Measurements from ENCODE around the gene FFAR4.

The FFAR4 gene

GRCh38 chr10:93595378-93596161 is 29.1 kb downstream of the FFAR4 start:
- Histone ChIP-seq H3K9me3 (ENCODE audit: insufficient read depth, low read length) (no peaks in the 10 kb centered on the region), H3K9ac (ENCODE audit: insufficient read length, low read depth) (no peak overlapping the region), H3K27me3 (ENCODE audit: insufficient read depth, insufficient read length) (peaks cover 12% of the 10 kb centered on the region), H3K36me3 (ENCODE audit: insufficient read depth, insufficient read length, low read length) (no peaks in the 10 kb centered on the region), H3K4me1 (ENCODE audit: insufficient read depth, insufficient read length) (peaks cover 3% of the 10 kb centered on the region), H3K4me3 (ENCODE audit: insufficient read length, low read depth) (no peak overlapping the region)
- DNase-seq (ENCODE audit: low read depth, low spot score) = no peak
- no peak for TF ChIP-seq ZNF274 (IDR thresholded peaks at IDR 0.05; ENCODE audit: low read depth, low read length)
- TF ChIP-seq SUZ12 (IDR thresholded peaks at IDR 0.05; ENCODE audit: extremely low read depth, insufficient read depth, insufficient read length) = no peak
- no peak for TF ChIP-seq YY1 (IDR thresholded peaks at IDR 0.05; ENCODE audit: insufficient read depth, insufficient read length)

DNA sequence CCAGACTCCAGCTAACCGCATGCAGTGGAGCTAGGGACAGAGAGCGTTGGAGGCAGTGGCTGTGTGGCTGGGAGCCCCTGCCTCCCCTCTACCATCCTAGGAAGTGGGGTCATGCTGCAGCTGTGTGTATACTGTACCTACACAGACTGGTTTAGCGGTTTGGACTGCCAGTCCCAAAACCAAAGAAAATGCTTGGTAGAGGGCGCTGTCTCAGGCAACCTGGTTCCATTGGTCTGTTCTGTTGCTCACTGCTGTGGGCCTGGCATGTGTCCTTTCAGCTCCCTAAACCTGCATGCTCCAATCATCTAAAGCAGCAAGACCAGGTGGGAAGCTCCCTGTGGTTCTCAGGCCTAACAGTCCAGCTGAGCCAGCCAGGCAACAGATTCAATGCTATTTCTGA is 30.1 kb downstream of the FFAR4 start:
- TF ChIP-seq YY1 (IDR thresholded peaks at IDR 0.05; ENCODE audit: insufficient read depth, insufficient read length) (no peak), ZNF274 (IDR thresholded peaks at IDR 0.05; ENCODE audit: low read depth, low read length) (no peak), SUZ12 (IDR thresholded peaks at IDR 0.05; ENCODE audit: extremely low read depth, insufficient read depth, insufficient read length) (no peak)
- H3K27me3 ChIP-seq (ENCODE audit: insufficient read depth, insufficient read length) = peaks cover 21% of the 10 kb centered on the region
- H3K9ac ChIP-seq (ENCODE audit: insufficient read length, low read depth) = no peak overlapping the region
- no peak for DNase-seq (ENCODE audit: low read depth, low spot score)
- H3K36me3 ChIP-seq (ENCODE audit: insufficient read depth, insufficient read length, low read length) = no peaks in the 10 kb centered on the region
- H3K4me1 ChIP-seq (ENCODE audit: insufficient read depth, insufficient read length) = peaks cover 3% of the 10 kb centered on the region
- no peak overlapping the region for H3K4me3 ChIP-seq (ENCODE audit: insufficient read length, low read depth)
- no peaks in the 10 kb centered on the region for H3K9me3 ChIP-seq (ENCODE audit: insufficient read depth, low read length)

- no peaks in the 10 kb centered on the region for H3K9me3 ChIP-seq (ENCODE audit: insufficient read depth, low read length)
Measured at GRCh38 chr10:93597075-93597599, 30.7 kb downstream of the FFAR4 start.

DNA sequence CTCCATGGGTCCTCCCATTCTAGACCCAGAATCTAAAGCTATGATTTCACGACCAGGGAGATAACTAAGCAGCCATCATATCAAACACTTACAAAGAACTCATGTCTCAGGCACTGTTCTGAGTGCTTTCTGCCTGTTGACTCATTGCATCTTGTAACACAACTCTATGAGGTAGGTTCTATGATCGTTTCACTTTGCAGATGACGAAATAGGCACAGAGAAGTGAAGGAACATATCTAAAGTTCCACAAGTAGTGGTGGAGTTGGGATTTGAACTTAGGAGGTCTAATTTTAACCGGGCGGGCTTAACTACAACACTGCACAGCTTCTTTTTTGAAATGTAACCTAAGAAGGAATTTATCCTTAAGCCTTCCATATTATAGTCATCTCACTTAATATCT is 31.7 kb downstream of the FFAR4 start:
- no peaks in the 10 kb centered on the region for H3K36me3 ChIP-seq (ENCODE audit: insufficient read depth, insufficient read length, low read length)
- H3K4me1 ChIP-seq (ENCODE audit: insufficient read depth, insufficient read length) = peaks cover 3% of the 10 kb centered on the region
- no peaks in the 10 kb centered on the region for H3K9me3 ChIP-seq (ENCODE audit: insufficient read depth, low read length)
- TF ChIP-seq ZNF274 (IDR thresholded peaks at IDR 0.05; ENCODE audit: low read depth, low read length) = no peak
- TF ChIP-seq YY1 (IDR thresholded peaks at IDR 0.05; ENCODE audit: insufficient read depth, insufficient read length) = no peak
- no peak for TF ChIP-seq SUZ12 (IDR thresholded peaks at IDR 0.05; ENCODE audit: extremely low read depth, insufficient read depth, insufficient read length)
- no peak overlapping the region for H3K4me3 ChIP-seq (ENCODE audit: insufficient read length, low read depth)
- DNase-seq (ENCODE audit: low read depth, low spot score) = no peak
- H3K9ac ChIP-seq (ENCODE audit: insufficient read length, low read depth) = no peak overlapping the region
- peaks cover 37% of the 10 kb centered on the region for H3K27me3 ChIP-seq (ENCODE audit: insufficient read depth, insufficient read length)

More at GRCh38 chr10:93597075-93597599, 30.7 kb downstream of the FFAR4 start:
- H3K27me3 ChIP-seq (ENCODE audit: insufficient read depth, insufficient read length) = peaks cover 26% of the 10 kb centered on the region
- peaks cover 3% of the 10 kb centered on the region for H3K4me1 ChIP-seq (ENCODE audit: insufficient read depth, insufficient read length)
- H3K4me3 ChIP-seq (ENCODE audit: insufficient read length, low read depth) = no peak overlapping the region
- no peaks in the 10 kb centered on the region for H3K36me3 ChIP-seq (ENCODE audit: insufficient read depth, insufficient read length, low read length)
- no peak for DNase-seq (ENCODE audit: low read depth, low spot score)
- H3K9ac ChIP-seq (ENCODE audit: insufficient read length, low read depth) = no peak overlapping the region
- TF ChIP-seq SUZ12 (IDR thresholded peaks at IDR 0.05; ENCODE audit: extremely low read depth, insufficient read depth, insufficient read length) (no peak), YY1 (IDR thresholded peaks at IDR 0.05; ENCODE audit: insufficient read depth, insufficient read length) (no peak), ZNF274 (IDR thresholded peaks at IDR 0.05; ENCODE audit: low read depth, low read length) (no peak)

DNA sequence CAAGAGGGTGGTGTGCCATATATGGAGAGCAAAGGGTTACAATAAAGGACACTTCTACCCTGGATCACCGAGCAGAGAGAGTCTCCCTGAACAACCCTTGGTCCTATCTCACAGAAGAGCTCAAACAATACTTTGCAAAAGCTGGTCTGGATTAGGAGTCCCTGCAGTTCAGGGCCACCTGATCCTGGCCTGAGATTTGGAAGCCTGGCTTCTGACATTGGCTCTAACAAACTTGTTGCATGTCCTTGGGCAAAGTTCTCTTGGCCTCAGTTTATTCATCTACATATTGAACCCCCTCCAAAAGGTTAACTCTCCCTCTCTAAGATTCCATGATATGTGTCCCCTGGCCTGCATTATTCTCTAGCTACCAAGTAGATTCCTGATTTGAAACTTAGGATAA is 32.9 kb downstream of the FFAR4 start:
- no peak overlapping the region for H3K9ac ChIP-seq (ENCODE audit: insufficient read length, low read depth)
- TF ChIP-seq ZNF274 (IDR thresholded peaks at IDR 0.05; ENCODE audit: low read depth, low read length) (no peak), YY1 (IDR thresholded peaks at IDR 0.05; ENCODE audit: insufficient read depth, insufficient read length) (no peak), SUZ12 (IDR thresholded peaks at IDR 0.05; ENCODE audit: extremely low read depth, insufficient read depth, insufficient read length) (no peak)
- no peak for DNase-seq (ENCODE audit: low read depth, low spot score)
- H3K27me3 ChIP-seq (ENCODE audit: insufficient read depth, insufficient read length) = peaks cover 48% of the 10 kb centered on the region
- H3K4me1 ChIP-seq (ENCODE audit: insufficient read depth, insufficient read length) = peaks cover 3% of the 10 kb centered on the region
- no peak overlapping the region for H3K4me3 ChIP-seq (ENCODE audit: insufficient read length, low read depth)
- H3K36me3 ChIP-seq (ENCODE audit: insufficient read depth, insufficient read length, low read length) = no peaks in the 10 kb centered on the region
- H3K9me3 ChIP-seq (ENCODE audit: insufficient read depth, low read length) = no peaks in the 10 kb centered on the region

DNA sequence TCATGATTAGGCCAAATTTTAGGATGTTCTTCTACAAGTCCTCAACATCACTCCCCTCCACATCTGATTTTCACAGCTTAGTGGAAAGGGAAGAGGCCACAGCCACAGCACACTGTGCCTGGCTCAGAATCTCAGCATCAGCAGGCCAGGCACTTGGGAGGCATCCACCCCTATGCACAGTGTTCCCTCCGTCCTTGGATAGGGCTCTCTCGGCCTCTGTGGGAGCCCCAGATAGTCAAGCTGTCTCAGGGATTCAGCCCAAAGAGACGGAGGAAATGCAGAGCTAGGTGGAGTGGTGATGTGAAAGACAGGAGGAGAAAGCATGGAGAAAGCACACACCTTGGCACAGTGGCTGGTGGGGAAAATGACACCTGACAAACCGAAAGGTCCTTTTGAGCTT is 33.3 kb downstream of the FFAR4 start:
- TF ChIP-seq ZNF274 (IDR thresholded peaks at IDR 0.05; ENCODE audit: low read depth, low read length) (no peak), SUZ12 (IDR thresholded peaks at IDR 0.05; ENCODE audit: extremely low read depth, insufficient read depth, insufficient read length) (no peak), YY1 (IDR thresholded peaks at IDR 0.05; ENCODE audit: insufficient read depth, insufficient read length) (no peak)
- no peak for DNase-seq (ENCODE audit: low read depth, low spot score)
- H3K9ac ChIP-seq (ENCODE audit: insufficient read length, low read depth) = no peak overlapping the region
- H3K27me3 ChIP-seq (ENCODE audit: insufficient read depth, insufficient read length) = peaks cover 51% of the 10 kb centered on the region
- no peaks in the 10 kb centered on the region for H3K36me3 ChIP-seq (ENCODE audit: insufficient read depth, insufficient read length, low read length)
- H3K9me3 ChIP-seq (ENCODE audit: insufficient read depth, low read length) = no peaks in the 10 kb centered on the region
- H3K4me1 ChIP-seq (ENCODE audit: insufficient read depth, insufficient read length) = peaks cover 3% of the 10 kb centered on the region
- no peak overlapping the region for H3K4me3 ChIP-seq (ENCODE audit: insufficient read length, low read depth)

DNA sequence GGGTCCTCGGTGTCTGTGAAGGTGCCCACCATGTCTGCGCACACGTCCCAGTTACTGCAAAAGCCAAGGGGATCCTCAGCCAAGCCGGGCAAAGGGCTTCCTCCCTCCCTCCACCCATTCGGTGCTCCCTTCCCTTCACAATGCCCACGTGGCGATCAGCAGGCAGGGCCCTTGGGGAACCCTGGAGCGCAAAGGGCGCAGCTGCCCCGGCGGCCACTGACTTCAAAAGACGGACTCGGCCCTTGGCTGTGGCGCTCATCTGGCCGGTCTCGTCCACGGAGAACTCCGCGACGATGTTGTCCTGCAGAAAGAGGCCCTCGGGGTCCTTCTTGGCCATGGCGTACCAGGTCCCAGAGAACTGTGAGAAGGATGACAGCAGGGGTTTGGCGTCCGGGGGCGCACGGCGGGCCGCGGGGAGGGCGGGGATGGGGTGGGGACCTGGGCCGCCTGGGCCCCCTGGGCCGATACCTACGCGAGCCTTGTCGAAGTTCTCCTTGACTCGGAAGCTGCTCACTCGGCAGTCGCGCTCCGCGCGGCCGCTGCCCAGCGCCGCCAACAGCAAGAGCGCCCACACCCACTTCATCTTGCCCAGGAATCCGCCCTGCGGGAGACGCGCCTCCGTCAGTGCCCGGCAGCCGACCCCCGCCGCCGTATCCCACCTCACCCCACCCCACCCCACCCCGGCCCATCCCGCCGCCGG is 34.1 kb downstream of the FFAR4 start:
- H3K4me1 ChIP-seq (ENCODE audit: insufficient read depth, insufficient read length) = peaks cover 3% of the 10 kb centered on the region
- no peak for DNase-seq (ENCODE audit: low read depth, low spot score)
- no peak for TF ChIP-seq YY1 (IDR thresholded peaks at IDR 0.05; ENCODE audit: insufficient read depth, insufficient read length)
- TF ChIP-seq SUZ12 (IDR thresholded peaks at IDR 0.05; ENCODE audit: extremely low read depth, insufficient read depth, insufficient read length) = no peak
- TF ChIP-seq ZNF274 (IDR thresholded peaks at IDR 0.05; ENCODE audit: low read depth, low read length) = no peak
- H3K9me3 ChIP-seq (ENCODE audit: insufficient read depth, low read length) = no peaks in the 10 kb centered on the region
- no peaks in the 10 kb centered on the region for H3K36me3 ChIP-seq (ENCODE audit: insufficient read depth, insufficient read length, low read length)
- no peak overlapping the region for H3K9ac ChIP-seq (ENCODE audit: insufficient read length, low read depth)
- peaks cover 51% of the 10 kb centered on the region for H3K27me3 ChIP-seq (ENCODE audit: insufficient read depth, insufficient read length)
- peak overlapping the region; percentile 11 for H3K4me3 ChIP-seq (ENCODE audit: insufficient read length, low read depth)

Data from NT2/D1 (cell line).